ENCODE results near the gene PKP4. TPM values are rescaled to one million over a fixed set of nuclear protein-coding genes. Genes with fewer than 3 reads are reported as not detected.

The PKP4 gene
- total RNA-seq, 1 donor from 2014 or later: 60.8 TPM

DNA sequence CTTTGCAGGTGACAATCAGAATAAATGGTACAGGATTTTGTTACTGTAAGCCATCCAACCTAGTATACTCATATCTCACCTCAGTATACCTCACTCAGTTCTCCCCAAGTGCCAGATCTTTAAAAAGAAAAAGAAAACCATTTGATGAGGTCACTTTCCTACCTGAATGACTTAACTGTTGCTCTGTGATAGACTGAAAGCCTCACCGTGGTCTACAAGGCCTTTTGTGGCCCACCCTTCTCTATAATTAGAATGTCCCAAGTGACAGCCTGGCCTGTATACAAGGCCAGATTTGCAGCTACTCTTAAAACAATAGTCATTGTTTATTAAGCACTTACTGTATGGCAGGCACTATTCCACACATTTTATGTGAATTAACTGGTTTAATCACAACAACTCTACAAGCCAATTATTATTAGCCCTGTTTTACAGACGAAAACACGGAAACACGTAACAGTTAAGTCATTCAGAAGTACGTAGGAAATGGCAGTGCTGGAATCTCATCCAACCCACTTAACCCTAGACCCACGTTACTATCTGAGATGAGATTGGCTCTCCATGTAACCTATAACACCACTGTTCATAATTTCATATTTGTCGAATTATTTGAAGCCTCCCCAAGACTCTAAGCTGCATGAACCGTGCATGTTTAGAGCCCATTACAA lies 28.3 kb downstream of the PKP4 start:
- no peaks in the 10 kb centered on the region for H3K27me3 ChIP-seq
- no peaks in the 10 kb centered on the region for H3K9me3 ChIP-seq
- H3K36me3 ChIP-seq: no peaks in the 10 kb centered on the region
- H3K4me1 ChIP-seq: peaks cover 4 to 16% of the 10 kb centered on the region in 2 donors
- H3K27ac ChIP-seq: no peak overlapping the region
- DNase-seq (ENCODE audit: low spot score in 2 of 2): no peak
- intact Hi-C loops (cut with DNase I): no loop called here
- H3K4me3 ChIP-seq: no peak overlapping the region
- TF ChIP-seq, protein P1, sequence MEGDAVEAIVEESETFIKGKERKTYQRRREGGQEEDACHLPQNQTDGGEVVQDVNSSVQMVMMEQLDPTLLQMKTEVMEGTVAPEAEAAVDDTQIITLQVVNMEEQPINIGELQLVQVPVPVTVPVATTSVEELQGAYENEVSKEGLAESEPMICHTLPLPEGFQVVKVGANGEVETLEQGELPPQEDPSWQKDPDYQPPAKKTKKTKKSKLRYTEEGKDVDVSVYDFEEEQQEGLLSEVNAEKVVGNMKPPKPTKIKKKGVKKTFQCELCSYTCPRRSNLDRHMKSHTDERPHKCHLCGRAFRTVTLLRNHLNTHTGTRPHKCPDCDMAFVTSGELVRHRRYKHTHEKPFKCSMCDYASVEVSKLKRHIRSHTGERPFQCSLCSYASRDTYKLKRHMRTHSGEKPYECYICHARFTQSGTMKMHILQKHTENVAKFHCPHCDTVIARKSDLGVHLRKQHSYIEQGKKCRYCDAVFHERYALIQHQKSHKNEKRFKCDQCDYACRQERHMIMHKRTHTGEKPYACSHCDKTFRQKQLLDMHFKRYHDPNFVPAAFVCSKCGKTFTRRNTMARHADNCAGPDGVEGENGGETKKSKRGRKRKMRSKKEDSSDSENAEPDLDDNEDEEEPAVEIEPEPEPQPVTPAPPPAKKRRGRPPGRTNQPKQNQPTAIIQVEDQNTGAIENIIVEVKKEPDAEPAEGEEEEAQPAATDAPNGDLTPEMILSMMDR (IDR thresholded peaks at IDR 0.05): no peak

DNA sequence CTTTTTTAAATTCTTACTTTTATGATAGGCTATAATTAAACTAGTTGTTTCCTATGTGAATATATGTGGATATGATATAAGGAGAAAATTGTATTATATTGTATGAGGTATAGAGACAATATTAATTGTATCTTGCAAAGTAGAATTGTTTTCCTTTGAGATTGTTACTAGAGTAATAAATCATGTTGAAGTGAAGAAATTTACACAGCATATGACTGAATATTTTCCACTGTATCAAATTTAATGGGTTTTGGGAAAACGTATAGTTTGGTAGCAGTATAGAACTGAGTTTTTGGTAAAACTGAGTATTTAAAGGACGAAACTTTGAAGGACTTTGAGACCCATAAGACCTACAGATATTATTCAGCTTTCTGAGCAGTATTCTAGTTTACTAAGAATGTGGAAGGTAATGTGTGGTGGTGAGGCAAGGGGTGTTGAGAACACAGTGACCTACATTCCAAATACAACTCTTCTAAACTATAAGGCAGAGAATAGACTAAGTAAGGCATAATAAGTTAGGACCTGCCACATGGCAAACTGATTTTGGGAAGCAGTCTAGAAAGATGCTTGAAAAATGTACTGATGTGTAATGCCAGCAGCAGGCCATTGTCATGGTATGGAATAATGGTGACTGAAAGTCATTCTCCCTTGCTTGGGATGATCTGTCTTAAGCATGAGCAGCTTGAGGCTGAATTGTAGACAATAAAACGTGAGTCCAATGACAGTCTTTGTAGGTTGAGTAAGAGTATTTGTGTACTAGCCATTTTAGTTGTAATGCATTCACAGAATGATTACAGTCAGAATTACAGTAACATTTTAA lies 29.6 kb downstream of the PKP4 start:
- Histone ChIP-seq H3K36me3 (no peaks in the 10 kb centered on the region), H3K9me3 (no peaks in the 10 kb centered on the region), H3K4me1 (peaks cover 4 to 16% of the 10 kb centered on the region in 2 donors), H3K27me3 (no peaks in the 10 kb centered on the region), H3K4me3 (no peak overlapping the region), H3K27ac (peak overlapping the region in 1 of 2 donors; percentile 7)
- no peak for DNase-seq (ENCODE audit: low spot score in 2 of 2)
- TF ChIP-seq, protein P1 (IDR thresholded peaks at IDR 0.05): no peak
- intact Hi-C loops (cut with DNase I): no loop called here

DNA sequence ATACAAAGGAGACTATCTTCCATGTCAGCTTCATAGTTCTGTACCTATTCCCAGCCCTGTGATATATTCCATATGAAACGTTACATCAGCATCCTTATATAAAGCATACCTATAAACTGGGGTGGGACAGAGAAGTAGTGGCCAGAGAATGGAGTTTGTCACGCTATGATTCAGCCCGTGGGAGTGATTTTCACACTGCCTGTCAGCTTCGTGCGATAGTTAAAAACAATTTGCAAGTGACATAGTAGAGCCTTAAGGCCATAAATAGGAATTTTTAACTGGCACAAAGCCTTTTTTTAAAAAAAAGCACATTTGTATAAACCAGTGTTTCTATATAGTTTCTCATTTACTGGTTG lies 30.2 kb downstream of the PKP4 start:
- Histone ChIP-seq H3K4me1 (peaks cover 4 to 16% of the 10 kb centered on the region in 2 donors), H3K36me3 (no peaks in the 10 kb centered on the region), H3K27ac (peak overlapping the region in 1 of 2 donors; percentile 7), H3K27me3 (no peaks in the 10 kb centered on the region), H3K9me3 (no peaks in the 10 kb centered on the region), H3K4me3 (no peak overlapping the region)
- TF ChIP-seq, protein P1 (IDR thresholded peaks at IDR 0.05): no peak
- DNase-seq (ENCODE audit: low spot score in 2 of 2): no peak
- intact Hi-C loops (cut with DNase I): no loop called here

DNA sequence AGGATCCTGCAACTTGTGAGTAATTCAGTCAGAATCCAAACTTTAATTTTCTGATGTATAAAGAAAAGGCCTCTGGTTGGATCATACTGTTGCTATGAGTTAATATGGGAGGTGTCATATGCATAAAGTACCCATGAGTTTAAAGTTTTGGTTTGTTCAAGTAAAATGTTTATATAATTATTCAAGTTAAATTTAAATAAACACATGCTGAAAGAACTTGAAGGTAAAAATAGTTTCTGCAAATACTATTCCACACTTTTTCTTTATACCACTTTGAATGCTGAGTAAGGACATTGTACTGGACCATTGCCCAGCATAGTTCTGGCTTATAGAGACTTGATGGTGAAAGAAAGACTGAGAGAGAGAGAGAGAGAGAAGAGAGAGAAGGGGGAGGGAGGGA lies 30.7 kb downstream of the PKP4 start:
- TF ChIP-seq, protein P1 (IDR thresholded peaks at IDR 0.05): no peak
- H3K9me3 ChIP-seq: no peaks in the 10 kb centered on the region
- peaks cover 4 to 16% of the 10 kb centered on the region in 2 donors for H3K4me1 ChIP-seq
- intact Hi-C loops (cut with DNase I): no loop called here
- DNase-seq (ENCODE audit: low spot score in 2 of 2): no peak
- peak overlapping the region in 1 of 2 donors; percentile 7 for H3K27ac ChIP-seq
- no peaks in the 10 kb centered on the region for H3K27me3 ChIP-seq
- H3K36me3 ChIP-seq: no peaks in the 10 kb centered on the region
- H3K4me3 ChIP-seq: no peak overlapping the region

DNA sequence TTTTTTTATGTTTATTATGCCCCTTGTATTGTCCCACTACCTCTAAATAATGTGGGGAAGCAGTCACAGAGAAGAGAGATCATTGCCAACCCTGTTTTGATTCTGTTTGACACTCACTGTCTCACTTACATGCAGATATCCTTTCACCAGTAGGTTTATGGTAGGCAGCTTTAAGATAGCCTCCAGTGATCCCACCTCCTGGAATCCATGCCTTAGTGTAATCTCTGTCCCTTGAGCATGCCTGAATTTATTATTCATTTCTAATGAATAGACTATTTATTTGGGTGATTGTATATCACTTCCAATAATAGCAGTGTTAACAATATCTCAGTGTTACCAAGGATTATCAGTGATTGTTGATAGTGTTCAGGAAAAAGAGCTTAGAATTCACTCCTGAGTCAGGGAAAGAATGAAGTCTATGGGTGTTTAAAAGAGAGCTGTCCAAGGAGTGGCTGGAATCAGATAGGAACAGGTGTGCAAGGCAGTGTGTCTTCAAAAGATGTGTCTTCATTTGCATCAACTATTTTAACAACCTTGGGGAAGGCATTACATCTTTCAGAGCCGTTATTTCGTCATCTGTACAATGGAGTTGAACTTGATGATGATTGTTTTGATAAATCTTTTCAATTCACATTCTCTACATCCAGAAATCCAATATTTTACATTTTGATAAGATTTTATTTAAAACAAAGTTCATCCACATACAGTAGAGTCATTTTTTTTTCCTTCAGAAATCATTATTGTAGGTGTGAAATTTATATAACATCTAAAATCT lies 31.9 kb downstream of the PKP4 start:
- no peaks in the 10 kb centered on the region for H3K36me3 ChIP-seq
- intact Hi-C loops (cut with DNase I): no loop called here
- H3K27me3 ChIP-seq: no peaks in the 10 kb centered on the region
- H3K27ac ChIP-seq: no peak overlapping the region
- TF ChIP-seq, protein P1 (IDR thresholded peaks at IDR 0.05): no peak
- no peak overlapping the region for H3K4me3 ChIP-seq
- H3K4me1 ChIP-seq: peaks cover 4 to 16% of the 10 kb centered on the region in 2 donors
- no peaks in the 10 kb centered on the region for H3K9me3 ChIP-seq
- DNase-seq (ENCODE audit: low spot score in 2 of 2): no peak

Data from ascending aorta (tissue), 2 donors.